Stimulated activated CD8-positive, alpha-beta memory T cell treated with anti-CD3 and anti-CD28 coated beads, Interleukin-15, amount 100 ng/mL, for 4 hours (primary cell): ENCODE data around the gene MAN1A1.

Experiments
- DNase-seq, 2 donors: peaks; one replicate each; pipeline ENCODE4 v3.0.0-alpha.2; 2020; ENCODE audit warnings: low read depth in 2 of 2

MAN1A1 gene

GRCh38 chr6:119346450-119346849 lies 3.1 kb downstream of the MAN1A1 start:
- no peak for DNase-seq

- no peak for DNase-seq
Observed at GRCh38 chr6:119345114-119345513, 4.4 kb downstream of the MAN1A1 start.

GRCh38 chr6:119344306-119344705 lies 5.3 kb downstream of the MAN1A1 start:
- no peak for DNase-seq

GRCh38 chr6:119343573-119344146 lies 5.9 kb downstream of the MAN1A1 start:
- DNase-seq = no peak

GRCh38 chr6:119343167-119343566 lies 6.4 kb downstream of the MAN1A1 start:
- DNase-seq = no peak

- no peak for DNase-seq
Observed at GRCh38 chr6:119342430-119342829, 7.1 kb downstream of the MAN1A1 start.

- DNase-seq = no peak
Observed at GRCh38 chr6:119340796-119341487, 8.6 kb downstream of the MAN1A1 start.

GRCh38 chr6:119339941-119340456 lies 9.6 kb downstream of the MAN1A1 start:
- DNase-seq = no peak

- DNase-seq = no peak
Observed at GRCh38 chr6:119337762-119338161, 11.8 kb downstream of the MAN1A1 start.

GRCh38 chr6:119337252-119337651 lies 12.3 kb downstream of the MAN1A1 start:
- DNase-seq = no peak

GRCh38 chr6:119334535-119335264 lies 14.9 kb downstream of the MAN1A1 start:
- DNase-seq = no peak

- no peak for DNase-seq
Observed at GRCh38 chr6:119333707-119334295, 15.8 kb downstream of the MAN1A1 start.

GRCh38 chr6:119333063-119333609 lies 16.4 kb downstream of the MAN1A1 start:
- DNase-seq = no peak

- no peak for DNase-seq
Observed at GRCh38 chr6:119331663-119332286, 17.8 kb downstream of the MAN1A1 start.

- DNase-seq = no peak
Observed at GRCh38 chr6:119330520-119331113, 18.9 kb downstream of the MAN1A1 start.

- DNase-seq = no peak
Observed at GRCh38 chr6:119329794-119330180, 19.8 kb downstream of the MAN1A1 start.

GRCh38 chr6:119328892-119329793 lies 20.4 kb downstream of the MAN1A1 start:
- no peak for DNase-seq

- DNase-seq = no peak
Observed at GRCh38 chr6:119328254-119328653, 21.3 kb downstream of the MAN1A1 start.

- DNase-seq = no peak
Observed at GRCh38 chr6:119327810-119328209, 21.8 kb downstream of the MAN1A1 start.

GRCh38 chr6:119326291-119327005 lies 23.1 kb downstream of the MAN1A1 start:
- DNase-seq = no peak
